ENCODE measurements around the gene TNMD.

The TNMD gene

GRCh38 chrX:100645106-100645505 is 60.4 kb downstream of the TNMD start:
- DNase-seq: no peak

- no peak for DNase-seq
Observed at GRCh38 chrX:100647095-100647494, 62.4 kb downstream of the TNMD start.

- DNase-seq: no peak
Observed at GRCh38 chrX:100647739-100648138, 63.0 kb downstream of the TNMD start.

GRCh38 chrX:100648458-100649417 is 64.0 kb downstream of the TNMD start:
- no peak for DNase-seq

Data from activated CD4-positive, alpha-beta T cell treated with anti-CD3 and anti-CD28 coated beads for 1 hour (primary cell).